IMR-90 (cell line): ENCODE results near the gene ABHD15. TPM values are rescaled to one million over a fixed set of nuclear protein-coding genes. Genes with fewer than 3 reads are reported as not detected.
A peak's percentile ranks its signal among the peaks of the same experiment; 100 is the strongest.

ENCODE experiments used
- ATAC-seq: fragments of 200-7000 bp; cut with Tn5 transposase; 2 replicates; pipeline ENCODE4 v1.9.1; 2020; ENCODE audit warnings: low read depth, mild to moderate bottlenecking, moderate library complexity
- BruUV-seq: library from RNA; stranded (reverse); fragments of 400-500 nt; replicated peaks from 2 replicates; lab custom pipeline; 2021; lab: Mats Ljungman, UMichigan
- CTCF ChIA-PET: fragments of 300-600 bp; formaldehyde crosslinking; extraction: SDS; loops from one replicate; lab custom pipeline; 2021; ENCODE audit warnings: antibody characterized with exemption; lab: Yijun Ruan, JAX
- POLR2A ChIA-PET: fragments of 300-600 bp; sonication (Branson Sonifier 250); formaldehyde crosslinking; loops from one replicate; lab custom pipeline; 2022; ENCODE audit warnings: antibody characterized with exemption; ENCODE audit not compliant: unreplicated experiment; lab: Charles Lee
- DNase-seq: peaks from one replicate; pipeline ENCODE4 v3.0.0; 2013
- H2AFZ ChIP-seq: replicated peaks from 2 replicates; pipeline ENCODE3; 2013; ENCODE audit warnings: low read length, mild to moderate bottlenecking; ENCODE audit not compliant: poor library complexity
- H2AK5ac ChIP-seq: 2 replicates; pipeline ENCODE4 v1.6.1; 2013; ENCODE audit warnings: low read depth, low read length, inconsistent platforms
- H2AK9ac ChIP-seq: replicated peaks from 2 replicates; pipeline ENCODE3; 2013; ENCODE audit warnings: mild to moderate bottlenecking, low read depth, low read length, moderate library complexity; ENCODE audit not compliant: poor library complexity
- H2BK120ac ChIP-seq: 2 replicates; pipeline ENCODE4 v1.6.1; 2013; ENCODE audit warnings: low read depth, low read length, inconsistent platforms
- H2BK15ac ChIP-seq: 3 replicates; pipeline ENCODE4 v1.6.1; 2013; ENCODE audit warnings: low read depth, low read length, inconsistent platforms
- H2BK20ac ChIP-seq: 2 replicates; pipeline ENCODE4 v1.6.1; 2013; ENCODE audit warnings: low read depth, mild to moderate bottlenecking, inconsistent platforms, low read length, moderate library complexity
- H2BK5ac ChIP-seq: 2 replicates; pipeline ENCODE4 v1.6.1; 2013; ENCODE audit warnings: mild to moderate bottlenecking, low read depth, low read length, inconsistent platforms; ENCODE audit not compliant: poor library complexity, severe bottlenecking
- H3K14ac ChIP-seq: replicated peaks from 2 replicates; pipeline ENCODE4 v1.6.1; 2013; ENCODE audit warnings: low read depth, low read length, inconsistent platforms
- H3K18ac ChIP-seq: 2 replicates; pipeline ENCODE4 v1.6.1; 2013; ENCODE audit warnings: low read depth, low read length, control low read depth
- H3K23ac ChIP-seq: 2 replicates; pipeline ENCODE4 v1.6.1; 2013; ENCODE audit warnings: low read depth, low read length, inconsistent platforms
- H3K27ac ChIP-seq: 2 replicates; pipeline ENCODE4 v1.5.1; 2013; ENCODE audit warnings: mild to moderate bottlenecking, control low read depth, low read length; ENCODE audit not compliant: insufficient read depth
- H3K27me3 ChIP-seq: 2 replicates; pipeline ENCODE4 v1.6.1; 2013; ENCODE audit warnings: low read length; ENCODE audit not compliant: control insufficient read depth, insufficient read depth
- H3K36me3 ChIP-seq: 2 replicates; pipeline ENCODE4 v1.6.1; 2013; ENCODE audit warnings: low read length, mixed read lengths; ENCODE audit not compliant: control insufficient read depth, insufficient read depth
- H3K4ac ChIP-seq: 2 replicates; pipeline ENCODE4 v1.6.1; 2013; ENCODE audit warnings: low read depth, low read length, inconsistent platforms
- H3K4me1 ChIP-seq: 2 replicates; pipeline ENCODE4 v1.6.1; 2013; ENCODE audit warnings: low read length, mixed read lengths; ENCODE audit not compliant: control insufficient read depth, insufficient read depth
- H3K4me2 ChIP-seq: 2 replicates; pipeline ENCODE4 v1.6.1; 2013; ENCODE audit warnings: low read depth, mild to moderate bottlenecking, control low read depth, low read length, moderate library complexity
- H3K4me3 ChIP-seq: 2 replicates; pipeline ENCODE4 v1.5.1; 2013; ENCODE audit warnings: low read depth, mild to moderate bottlenecking, control low read depth, low read length, moderate library complexity; ENCODE audit not compliant: insufficient read depth
- H3K56ac ChIP-seq: 2 replicates; pipeline ENCODE4 v1.6.1; 2013; ENCODE audit warnings: low read length, inconsistent platforms; ENCODE audit not compliant: insufficient read depth; ENCODE audit errors: extremely low read depth
- H3K79me1 ChIP-seq, 2 experiments: 2 replicates each; pipeline ENCODE4 v1.6.1; 2013; ENCODE audit warnings: low read length in 2 of 2, inconsistent platforms in 1 of 2, low read depth in 1 of 2
- H3K9ac ChIP-seq: 2 replicates; pipeline ENCODE4 v1.6.1; 2013; ENCODE audit warnings: low read depth, low read length, control low read depth
- H3K9me1 ChIP-seq: 2 replicates; pipeline ENCODE4 v1.6.1; 2013; ENCODE audit warnings: low read length, inconsistent platforms; ENCODE audit not compliant: insufficient read depth
- H3K9me3 ChIP-seq: 2 replicates; pipeline ENCODE4 v1.6.1; 2013; ENCODE audit warnings: low read length; ENCODE audit not compliant: control insufficient read depth, insufficient read depth
- H4K20me1 ChIP-seq: 2 replicates; pipeline ENCODE4 v1.6.1; 2013; ENCODE audit warnings: low read length, inconsistent platforms; ENCODE audit not compliant: insufficient read depth
- H4K5ac ChIP-seq: 2 replicates; pipeline ENCODE4 v1.6.1; 2013; ENCODE audit warnings: mild to moderate bottlenecking, low read depth, low read length, control low read depth
- H4K8ac ChIP-seq, 2 experiments: 2 replicates each; pipeline ENCODE4 v1.6.1; 2013; ENCODE audit warnings: low read depth in 2 of 2, low read length in 2 of 2, control low read depth in 1 of 2, inconsistent platforms in 1 of 2
- H4K91ac ChIP-seq: 2 replicates; pipeline ENCODE4 v1.6.1; 2013; ENCODE audit warnings: low read depth, low read length, inconsistent platforms; ENCODE audit not compliant: insufficient read depth
- MAZ ChIP-seq: IDR thresholded peaks from 2 replicates; pipeline ENCODE4 v1.6.1; 2012; ENCODE audit warnings: low read depth, mild to moderate bottlenecking, low read length, improper control_type of control experiment, moderate library complexity, borderline replicate concordance
- MXI1 ChIP-seq: IDR thresholded peaks from 2 replicates; pipeline ENCODE4 v1.6.1; 2012; ENCODE audit warnings: low read depth, mild to moderate bottlenecking, low read length, moderate library complexity, borderline replicate concordance
- POLR2A ChIP-seq: IDR thresholded peaks from 2 replicates; pipeline ENCODE4 v1.6.1; 2012; ENCODE audit warnings: mild to moderate bottlenecking, low read depth, low read length
- RAD21 ChIP-seq: IDR thresholded peaks from 2 replicates; pipeline ENCODE4 v1.6.1; 2012; ENCODE audit warnings: low read length, improper control_type of control experiment
- SMC3 ChIP-seq: fragments of 150-350 bp; IDR thresholded peaks from 2 replicates; pipeline ENCODE4 v1.6.1; 2016; ENCODE audit warnings: low read depth, mild to moderate bottlenecking, antibody characterized with exemption, low read length, moderate library complexity
- WGBS, 2 experiments: methylation state at CpG; one replicate each; pipeline versions ENCODE4 v1.1.5 to v1.1.7; 2013; ENCODE audit warnings: missing lambda C conversion rate in 2 of 2; ENCODE audit not compliant: insufficient read length in 1 of 2; ENCODE audit errors: extremely low coverage in 2 of 2; 5-methylcytosine and 5-hydroxymethylcytosine counted together
- dilution Hi-C: fragments of 300-500 bp; cut with HindIII; formaldehyde crosslinking; loops from one replicate; pipeline ENCODE4 v1.14.3; 2018; ENCODE audit warnings: low sequenced_read_pairs; ENCODE audit not compliant: unreplicated experiment
- in situ Hi-C: fragments of 300-500 bp; cut with MboI; formaldehyde crosslinking; loops from 3 replicates; pipeline ENCODE4 v1.14.3; 2019; ENCODE audit warnings: low sequenced_read_pairs, inconsistent platforms, mixed read lengths
- intact Hi-C: fragments of 100-400 bp; cut with micrococcal nuclease; formaldehyde crosslinking; loops from 2 replicates; pipeline ENCODE4 v1.10.0; 2022
- polyA plus RNA-seq, 3 experiments: library from polyadenylated mRNA; depleted of rRNA; stranded (reverse); fragments of >200 nt; gene quantifications; 2 replicates each; pipeline ENCODE4 v1.2.3, GENCODE V29; 2012; ENCODE audit warnings: low replicate concordance in 1 of 3
- total RNA-seq: library from RNA; depleted of rRNA; stranded (reverse); fragments of >200 nt; gene quantifications from 2 replicates; pipeline ENCODE4 v1.2.3, GENCODE V29; 2012
- TF ChIP-seq, protein P1 (sequence below): conservative IDR thresholded peaks from 2 replicates; pipeline ENCODE4 v1.5.1; 2012; ENCODE audit warnings: mild to moderate bottlenecking, low read depth, low read length, improper control_type of control experiment

Gene ABHD15
- total and polyA plus RNA-seq, 2 of the 4 experiments (the other 2 are of a cell fraction) = 3.2 to 4.6 TPM

DNA sequence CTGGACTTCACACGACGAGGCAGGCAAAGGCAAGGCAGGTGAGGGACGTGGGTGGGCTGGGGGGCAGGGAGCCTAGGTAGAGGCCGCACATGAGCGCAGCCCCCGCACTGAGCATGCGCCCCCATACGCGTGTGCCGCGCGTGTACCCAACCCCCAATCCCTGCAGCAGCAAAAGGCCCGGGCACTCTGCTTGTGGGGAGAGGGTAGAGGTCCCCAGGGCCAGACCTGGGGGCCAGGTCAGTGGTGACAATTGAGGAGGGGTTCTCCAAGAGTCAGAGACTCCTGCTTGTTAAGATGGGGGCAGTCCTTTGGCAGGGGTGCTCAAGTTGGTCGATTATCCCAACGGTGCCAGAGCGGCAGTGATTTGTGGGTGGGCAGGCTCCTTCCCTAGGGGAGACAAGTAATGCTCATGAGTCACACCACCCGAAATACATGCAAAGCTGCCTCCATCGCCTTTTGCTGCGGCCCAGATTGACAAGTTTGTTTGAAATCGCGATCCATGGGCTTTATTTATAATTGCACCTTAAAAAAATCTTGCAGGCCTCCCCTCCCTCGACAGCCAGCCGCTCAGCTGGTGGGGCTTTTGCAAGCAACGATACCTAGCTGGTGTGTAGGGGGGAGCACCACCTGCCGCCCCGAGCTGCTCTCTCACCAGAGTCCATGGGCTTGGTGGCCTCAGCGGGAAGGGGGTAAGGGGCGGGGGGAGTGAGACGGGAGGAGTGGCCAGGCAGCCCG, 23.7 kb upstream of the ABHD15 start (continued):
- TF ChIP-seq SMC3 (no peak), POLR2A (no peak)

- H4K20me1 ChIP-seq = peaks cover 54% of the 10 kb centered on the region
- peak within 1 kb of the TSS; percentile 97 for H2AFZ ChIP-seq
These were observed 22.9 kb upstream of the ABHD15 start, which contains the start of gene GIT1 for GRCh38 chr17:29589524-29590410. GIT1 (minus strand) TSS chr17:29589648; CDS start chr17:29589378, 270 bp downstream.

More at GRCh38 chr17:29589524-29590410, 22.9 kb upstream of the ABHD15 start, which contains the start of gene GIT1:
- Histone ChIP-seq H3K4me3 (peak within 1 kb of the TSS; percentile 85), H3K23ac (peak within 1 kb of the TSS; percentile 84), H3K4ac (peak within 1 kb of the TSS; percentile 93), H2AK9ac (peak within 1 kb of the TSS; percentile 93), H3K4me1 (peaks cover 43% of the 10 kb centered on the region), H4K91ac (peak within 1 kb of the TSS; percentile 89), H3K4me2 (peak within 1 kb of the TSS; percentile 92), H3K79me1 (peaks cover 20 to 59% of the 10 kb centered on the region in 2 experiments; a peak in 3 of 4 replicates), H4K8ac (peak within 1 kb of the TSS; percentile 95 to 97), H3K9me3 (no peaks in the 10 kb centered on the region), H2BK20ac (peak within 1 kb of the TSS; percentile 11; the same call in 1 of the 2 replicates), H3K27me3 (peaks cover 2% of the 10 kb centered on the region; the same call in 1 of the 2 replicates), H4K5ac (peak within 1 kb of the TSS; percentile 81), H2BK120ac (peak within 1 kb of the TSS; percentile 78), H3K14ac (peak within 1 kb of the TSS; percentile 77), H3K56ac (0 out of 2 replicates have a peak within 1 kb of the TSS, but pooled peaks have one; percentile 25), H3K9ac (peak within 1 kb of the TSS; percentile 84), H2BK15ac (peak within 1 kb of the TSS; percentile 64; the same call in 2 of the 3 replicates), H2BK5ac (peak within 1 kb of the TSS; percentile 82), H2AK5ac (peak within 1 kb of the TSS; percentile 90), H3K9me1 (peaks cover 20% of the 10 kb centered on the region), H3K27ac (peak within 1 kb of the TSS; percentile 92), H3K36me3 (no peaks in the 10 kb centered on the region), H3K18ac (peak within 1 kb of the TSS; percentile 70; the same call in 1 of the 2 replicates)
- ChIA-PET POLR2A (no interaction called here), CTCF (no interaction called here)
- BruUV-seq = no TSS peak
- in situ Hi-C loops = no loop called here
- DNase-seq (peak; percentile 78), ATAC-seq (peak; percentile 82)
- 4% methylated on average over 16 of the region's 70 CpGs; no CpG with 5 or more reads in 1 of the 2 experiments for WGBS, 2 experiments
- intact Hi-C loops = loop anchor here (1.0 kb wide), 1 partner anchor 9 kb away; no protein-coding TSS in a partner anchor
- TF ChIP-seq RAD21 = no peak
- peak; percentile 57 for TF ChIP-seq MXI1
- TF ChIP-seq, protein P1, sequence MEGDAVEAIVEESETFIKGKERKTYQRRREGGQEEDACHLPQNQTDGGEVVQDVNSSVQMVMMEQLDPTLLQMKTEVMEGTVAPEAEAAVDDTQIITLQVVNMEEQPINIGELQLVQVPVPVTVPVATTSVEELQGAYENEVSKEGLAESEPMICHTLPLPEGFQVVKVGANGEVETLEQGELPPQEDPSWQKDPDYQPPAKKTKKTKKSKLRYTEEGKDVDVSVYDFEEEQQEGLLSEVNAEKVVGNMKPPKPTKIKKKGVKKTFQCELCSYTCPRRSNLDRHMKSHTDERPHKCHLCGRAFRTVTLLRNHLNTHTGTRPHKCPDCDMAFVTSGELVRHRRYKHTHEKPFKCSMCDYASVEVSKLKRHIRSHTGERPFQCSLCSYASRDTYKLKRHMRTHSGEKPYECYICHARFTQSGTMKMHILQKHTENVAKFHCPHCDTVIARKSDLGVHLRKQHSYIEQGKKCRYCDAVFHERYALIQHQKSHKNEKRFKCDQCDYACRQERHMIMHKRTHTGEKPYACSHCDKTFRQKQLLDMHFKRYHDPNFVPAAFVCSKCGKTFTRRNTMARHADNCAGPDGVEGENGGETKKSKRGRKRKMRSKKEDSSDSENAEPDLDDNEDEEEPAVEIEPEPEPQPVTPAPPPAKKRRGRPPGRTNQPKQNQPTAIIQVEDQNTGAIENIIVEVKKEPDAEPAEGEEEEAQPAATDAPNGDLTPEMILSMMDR = peak; percentile 19; the same call in 1 of the 2 replicates
- peak; percentile 96 for TF ChIP-seq MAZ
- dilution Hi-C loops = no loop called here
